Right renal cortex interstitium (tissue), 3 donors: ENCODE data around the gene CLDN14. TPM values are rescaled to one million over a fixed set of nuclear protein-coding genes. Genes with fewer than 3 reads are reported as not detected.

Source experiments
- DNase-seq, 3 donors: peaks; one replicate each; pipeline ENCODE4 v3.0.0-alpha.2; 2013; ENCODE audit warnings: low read depth in 3 of 3, low spot score in 2 of 3
- polyA plus RNA-seq, 3 donors: library from polyadenylated mRNA; unstranded; fragments of 120-200 nt; gene quantifications; one replicate each; pipeline ENCODE4 v1.2.1, GENCODE V29; 2013; ENCODE audit not compliant: insufficient read length in 3 of 3

Gene CLDN14, protein sequence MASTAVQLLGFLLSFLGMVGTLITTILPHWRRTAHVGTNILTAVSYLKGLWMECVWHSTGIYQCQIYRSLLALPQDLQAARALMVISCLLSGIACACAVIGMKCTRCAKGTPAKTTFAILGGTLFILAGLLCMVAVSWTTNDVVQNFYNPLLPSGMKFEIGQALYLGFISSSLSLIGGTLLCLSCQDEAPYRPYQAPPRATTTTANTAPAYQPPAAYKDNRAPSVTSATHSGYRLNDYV
- 1 to 10 TPM in 2 of 3 donors, under 1 TPM in 1; 0.98 to 4.2 (median 2.5) TPM for polyA plus RNA-seq

- no peak for DNase-seq
Observed at GRCh38 chr21:36479415-36480402, at the start of gene CLDN14. Gene CLDN14 (minus strand): TSS chr21:36480122. CDS start chr21:36461695, 18,427 bp downstream.

GRCh38 chr21:36528716-36529115 is 48.8 kb upstream of the CLDN14 start:
- no peak for DNase-seq

DNA sequence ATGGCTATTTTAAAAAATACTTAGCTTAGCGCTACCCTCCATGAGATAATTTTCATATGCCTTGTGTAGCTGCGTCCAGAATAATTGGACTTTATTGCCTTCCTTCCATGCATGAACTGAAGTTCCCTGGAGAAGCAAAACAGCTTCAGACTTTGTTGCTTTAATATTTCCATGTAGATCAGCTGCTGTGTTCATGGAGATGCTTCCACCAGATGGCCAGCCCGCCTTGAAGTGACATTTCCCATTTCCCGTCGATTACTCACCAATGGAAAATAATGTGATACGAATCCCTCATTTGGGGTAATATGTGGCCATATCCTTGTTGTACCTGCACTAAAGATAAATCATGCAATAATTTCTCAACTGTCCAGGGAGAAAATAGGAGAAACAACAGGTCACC is 47.4 kb upstream of the CLDN14 start:
- DNase-seq, result no peak

DNA sequence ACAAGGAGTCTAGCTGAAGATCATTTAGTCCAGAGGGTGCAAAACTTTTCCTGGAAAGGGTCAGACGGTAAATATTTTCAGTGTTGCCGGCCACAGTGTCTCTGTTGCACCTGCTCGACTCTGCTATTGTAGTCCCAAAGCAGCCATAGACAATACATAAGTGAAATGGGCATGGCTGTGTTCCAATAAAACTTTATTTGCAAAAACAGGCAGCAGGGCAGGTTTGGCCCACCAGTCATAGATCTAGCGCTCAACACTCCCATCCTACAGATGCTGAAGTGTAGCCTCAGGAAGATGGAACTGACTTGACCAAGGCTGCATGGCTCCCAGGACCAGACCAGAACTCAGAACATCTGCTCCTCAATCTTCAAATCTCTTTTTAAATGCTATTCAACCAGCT is 46.2 kb upstream of the CLDN14 start:
- no peak for DNase-seq

GRCh38 chr21:36524477-36524876 is 44.6 kb upstream of the CLDN14 start:
- DNase-seq, result no peak

- DNase-seq, result peak in 2 of 3 donors; percentile 49 to 75
Observed at GRCh38 chr21:36522219-36522808, 42.4 kb upstream of the CLDN14 start.

DNA sequence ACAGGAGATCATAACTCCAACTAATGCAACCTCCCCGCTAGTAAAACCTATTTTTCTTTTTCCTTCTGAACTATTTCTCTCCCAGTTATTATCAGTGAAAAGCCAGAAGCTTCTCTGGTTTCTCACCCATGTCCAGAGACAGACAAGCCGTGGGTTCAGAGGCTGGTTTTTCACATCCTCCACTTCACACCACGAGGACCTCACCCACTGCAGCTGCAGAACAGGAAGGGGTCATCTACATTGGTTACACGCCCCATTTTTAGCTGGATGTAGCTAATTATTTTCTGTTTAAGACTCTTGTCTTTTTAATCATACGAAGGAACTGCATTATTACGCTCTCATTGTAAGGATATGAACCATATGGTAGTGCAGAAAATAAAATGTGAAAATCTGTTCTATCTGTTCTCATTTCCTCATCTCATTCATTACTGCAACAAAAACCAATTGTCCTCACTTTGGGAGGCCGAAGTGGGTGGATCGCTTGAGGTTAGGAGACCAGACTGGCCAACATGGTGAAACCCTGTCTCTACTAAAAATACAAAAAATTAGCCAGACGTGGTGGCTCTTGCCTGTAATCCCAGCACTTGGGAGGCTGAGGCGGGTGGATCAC is 39.1 kb upstream of the CLDN14 start:
- no peak for DNase-seq

- DNase-seq, result no peak
Observed at GRCh38 chr21:36517366-36518075, 37.6 kb upstream of the CLDN14 start.

- DNase-seq, result no peak
Observed at GRCh38 chr21:36516281-36516680, 36.4 kb upstream of the CLDN14 start.

DNA sequence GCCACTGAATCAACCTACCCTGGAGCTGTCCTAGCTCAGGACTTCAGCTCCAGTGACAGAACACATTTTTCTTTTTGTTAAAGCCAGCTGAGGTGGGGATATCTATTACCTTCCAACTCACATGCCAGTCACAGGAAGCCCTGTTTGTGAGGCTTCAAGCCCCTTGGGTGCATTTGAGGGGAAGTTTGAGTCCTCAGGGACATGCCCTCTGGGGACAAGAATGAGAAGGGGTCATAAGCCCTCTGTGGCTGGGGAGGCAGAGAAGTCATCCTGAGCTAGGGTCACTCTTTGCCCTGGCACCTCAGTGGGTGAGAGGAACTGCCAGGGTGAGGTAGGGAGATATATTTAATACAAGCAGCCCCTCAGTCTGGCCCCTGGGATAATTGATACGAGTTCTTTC is 33.5 kb upstream of the CLDN14 start:
- DNase-seq, result no peak

GRCh38 chr21:36512971-36513370 is 33.0 kb upstream of the CLDN14 start:
- DNase-seq, result no peak

- no peak for DNase-seq
Observed at GRCh38 chr21:36511484-36512220, 31.7 kb upstream of the CLDN14 start.

DNA sequence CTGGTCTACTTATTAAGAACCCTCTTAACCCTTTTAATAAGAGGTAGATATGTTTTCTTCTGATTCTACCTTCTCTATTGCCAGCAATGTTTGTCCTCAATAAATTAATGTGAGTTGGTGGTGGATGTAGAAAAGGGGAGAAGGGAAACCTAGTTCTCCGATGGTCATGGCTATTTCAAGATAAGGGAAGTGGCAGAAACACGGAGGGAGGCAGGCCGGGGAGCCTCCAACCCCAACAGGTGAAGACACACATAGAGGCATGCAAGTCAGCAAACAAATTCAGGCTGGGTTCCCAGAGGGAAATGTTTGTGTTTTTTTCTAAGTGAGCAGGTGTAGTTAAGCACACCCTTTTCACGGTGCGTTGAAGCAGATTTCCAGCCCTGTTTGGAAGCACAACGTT is 31.0 kb upstream of the CLDN14 start:
- DNase-seq, result no peak

- peak in 2 of 3 donors; percentile 45 to 64 for DNase-seq
Observed at GRCh38 chr21:36509973-36510664, 30.2 kb upstream of the CLDN14 start.

- DNase-seq, result no peak
Observed at GRCh38 chr21:36508948-36509347, 29.0 kb upstream of the CLDN14 start.

- DNase-seq, result no peak
Observed at GRCh38 chr21:36507397-36508018, 27.6 kb upstream of the CLDN14 start.

DNA sequence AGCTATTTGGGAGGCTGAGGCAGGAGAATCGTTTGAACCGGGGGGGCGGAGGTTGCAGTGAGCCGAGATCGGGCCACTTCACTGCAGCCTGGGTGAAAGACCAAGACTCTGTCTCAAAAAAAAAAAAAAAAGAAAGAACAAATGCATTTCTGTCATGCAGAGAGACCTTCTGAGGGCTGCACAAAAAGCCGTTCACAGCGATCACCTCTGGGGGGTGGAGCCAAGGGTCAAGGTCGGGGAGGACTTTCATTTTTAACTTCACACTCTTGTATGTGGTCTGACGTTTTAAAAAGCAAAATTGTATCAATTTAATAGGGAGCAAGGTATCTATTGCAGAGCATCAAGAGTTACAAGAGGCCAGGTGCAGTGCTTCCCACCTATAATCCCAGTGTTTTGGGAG is 26.6 kb upstream of the CLDN14 start:
- no peak for DNase-seq
